Adrenal gland (tissue), 5 donors: ENCODE data around the gene RABGAP1L.

ENCODE experiments used
- POLR2A ChIP-seq, 2 donors: fragments of 450-650 bp; IDR thresholded peaks; one replicate each; pipeline ENCODE4 v1.6.1; 2017; ENCODE audit warnings: antibody characterized with exemption in 2 of 2, mild to moderate bottlenecking in 2 of 2, moderate library complexity in 1 of 2
- TF ChIP-seq, protein P1 (sequence below), 6 experiments: fragments of 450-650 bp in 4 of 6; fragments of 200-600 bp in 2 of 6; sonication (generic) in 1 of 6; IDR thresholded peaks; 1 replicate in 5 of 6; 2 replicates in 1 of 6; pipeline versions ENCODE4 v1.5.1 to v1.8.0; 2016 to 2021; ENCODE audit warnings: antibody characterized with exemption in 6 of 6, mild to moderate bottlenecking in 2 of 6, moderate library complexity in 1 of 6
- donor health status: DM: no; HTN: no; CAD: no.

DNA sequence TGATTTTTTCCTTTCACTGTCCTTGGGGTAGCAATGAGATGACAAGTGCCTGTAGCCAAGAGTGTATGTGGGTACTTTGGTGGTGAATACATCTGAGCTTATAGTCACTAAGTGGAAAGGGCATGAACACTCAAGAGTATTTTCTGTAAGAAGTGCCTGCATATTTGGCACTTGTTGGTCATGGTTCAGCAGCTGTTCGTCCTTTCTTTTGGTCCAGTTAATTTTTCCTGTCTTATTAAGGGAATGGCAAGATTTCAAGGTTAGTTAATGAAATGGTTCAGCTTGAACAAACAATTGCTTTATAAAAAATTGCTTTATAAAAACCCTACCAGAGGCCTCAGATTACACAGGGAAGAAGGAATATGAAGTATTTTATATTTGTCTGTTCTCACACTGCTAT lies 239.9 kb downstream of the RABGAP1L start:
- no peak for TF ChIP-seq POLR2A (IDR thresholded peaks at IDR 0.05)
- TF ChIP-seq, protein P1, sequence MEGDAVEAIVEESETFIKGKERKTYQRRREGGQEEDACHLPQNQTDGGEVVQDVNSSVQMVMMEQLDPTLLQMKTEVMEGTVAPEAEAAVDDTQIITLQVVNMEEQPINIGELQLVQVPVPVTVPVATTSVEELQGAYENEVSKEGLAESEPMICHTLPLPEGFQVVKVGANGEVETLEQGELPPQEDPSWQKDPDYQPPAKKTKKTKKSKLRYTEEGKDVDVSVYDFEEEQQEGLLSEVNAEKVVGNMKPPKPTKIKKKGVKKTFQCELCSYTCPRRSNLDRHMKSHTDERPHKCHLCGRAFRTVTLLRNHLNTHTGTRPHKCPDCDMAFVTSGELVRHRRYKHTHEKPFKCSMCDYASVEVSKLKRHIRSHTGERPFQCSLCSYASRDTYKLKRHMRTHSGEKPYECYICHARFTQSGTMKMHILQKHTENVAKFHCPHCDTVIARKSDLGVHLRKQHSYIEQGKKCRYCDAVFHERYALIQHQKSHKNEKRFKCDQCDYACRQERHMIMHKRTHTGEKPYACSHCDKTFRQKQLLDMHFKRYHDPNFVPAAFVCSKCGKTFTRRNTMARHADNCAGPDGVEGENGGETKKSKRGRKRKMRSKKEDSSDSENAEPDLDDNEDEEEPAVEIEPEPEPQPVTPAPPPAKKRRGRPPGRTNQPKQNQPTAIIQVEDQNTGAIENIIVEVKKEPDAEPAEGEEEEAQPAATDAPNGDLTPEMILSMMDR (IDR thresholded peaks at IDR 0.05): no peak
